HEK293T (cell line): ENCODE data around the gene SUSD4.

Experiments used
- ARNT ChIP-seq: fragments of 450-650 bp; IDR thresholded peaks from 2 replicates; pipeline ENCODE4 v1.6.1; 2017; ENCODE audit warnings: mild to moderate bottlenecking
- BHLHE40 ChIP-seq: fragments of 450-650 bp; IDR thresholded peaks from 2 replicates; pipeline ENCODE4 v1.6.1; 2016; ENCODE audit warnings: mild to moderate bottlenecking, moderate library complexity, borderline replicate concordance
- ELF4 ChIP-seq: fragments of 450-650 bp; IDR thresholded peaks from 2 replicates; pipeline ENCODE4 v1.6.1; 2017; ENCODE audit warnings: antibody characterized with exemption
- HDGF ChIP-seq: fragments of 450-650 bp; IDR thresholded peaks from 2 replicates; pipeline ENCODE4 v1.6.1; 2017; ENCODE audit warnings: antibody characterized with exemption, borderline replicate concordance
- PKNOX1 ChIP-seq: fragments of 450-650 bp; IDR thresholded peaks from 2 replicates; pipeline ENCODE4 v1.6.1; 2016
- SP1 ChIP-seq: fragments of 450-650 bp; IDR thresholded peaks from 2 replicates; pipeline ENCODE4 v1.6.1; 2017
- SUZ12 ChIP-seq: fragments of 450-650 bp; IDR thresholded peaks from 2 replicates; pipeline ENCODE4 v1.6.1; 2016; ENCODE audit warnings: mild to moderate bottlenecking
- ZNF384 ChIP-seq: fragments of 450-650 bp; IDR thresholded peaks from 2 replicates; pipeline ENCODE4 v1.6.1; 2016

- no peak for TF ChIP-seq SP1
- TF ChIP-seq ELF4 = no peak
- no peak for TF ChIP-seq ZNF384
- no peak for TF ChIP-seq BHLHE40
- no peak for TF ChIP-seq SUZ12
- no peak for TF ChIP-seq PKNOX1
- TF ChIP-seq ARNT = no peak
- no peak for TF ChIP-seq HDGF
These were observed 173.9 kb downstream of the SUSD4 start for GRCh38 chr1:223189903-223190724.
